Prostate gland (tissue), 2 donors: ENCODE results near the gene ZBTB7C. TPM values are rescaled to one million over a fixed set of nuclear protein-coding genes. Genes with fewer than 3 reads are reported as not detected.

Source experiments
- DNase-seq: peaks from one replicate; pipeline ENCODE4 v3.0.0-alpha.2; 2019; ENCODE audit warnings: low spot score
- H3K27ac ChIP-seq, 2 donors: fragments of 200-600 bp; sonication (generic); 2 replicates each; pipeline ENCODE4 v1.5.1; 2017 to 2019
- H3K27me3 ChIP-seq: fragments of 200-600 bp; sonication (generic); replicated peaks from 2 replicates; pipeline ENCODE4 v1.5.1; 2019; ENCODE audit not compliant: insufficient read depth
- H3K36me3 ChIP-seq, 2 donors: fragments of 200-600 bp; sonication (generic); 1 replicate in 1 of 2; 2 replicates in 1 of 2; pipeline versions ENCODE4 v1.5.1 to v1.8.1; 2017 to 2019
- H3K4me1 ChIP-seq: fragments of 200-600 bp; sonication (generic); replicated peaks from 2 replicates; pipeline ENCODE4 v1.5.1; 2019
- H3K4me3 ChIP-seq, 2 donors: fragments of 200-600 bp; sonication (generic); 2 replicates each; pipeline ENCODE4 v1.5.1; 2017 to 2019
- H3K9me3 ChIP-seq: fragments of 200-600 bp; sonication (generic); 2 replicates; pipeline ENCODE4 v1.5.1; 2017
- CTCF ChIP-seq, 4 experiments: fragments of 200-600 bp in 2 of 4; fragments of 450-650 bp in 2 of 4; sonication (generic) in 2 of 4; IDR thresholded peaks; 1 replicate in 3 of 4; 2 replicates in 1 of 4; pipeline ENCODE4 v1.5.1; 2016 to 2019; ENCODE audit warnings: antibody characterized with exemption in 4 of 4, mild to moderate bottlenecking in 2 of 4, moderate library complexity in 2 of 4
- POLR2A ChIP-seq: fragments of 450-650 bp; IDR thresholded peaks from one replicate; pipeline ENCODE4 v1.6.1; 2016; ENCODE audit warnings: antibody characterized with exemption, mild to moderate bottlenecking
- POLR2AphosphoS5 ChIP-seq: sonication (generic); formaldehyde crosslinking; IDR thresholded peaks from one replicate; pipeline ENCODE4 v1.6.1; 2017; ENCODE audit warnings: antibody characterized with exemption
- WGBS: methylation state at CpG from one replicate; pipeline ENCODE4 v1.1.5; 2018; 5-methylcytosine and 5-hydroxymethylcytosine counted together
- intact Hi-C: fragments of 100-400 bp; cut with DNase I; formaldehyde crosslinking; loops from one replicate; pipeline ENCODE4 v1.14.2; 2022
- total RNA-seq, 2 donors: library from RNA; depleted of rRNA; stranded (reverse); fragments of >200 nt; gene quantifications; one replicate each; pipeline ENCODE4 v1.1.0, GENCODE V29; 2016

ZBTB7C gene
- total RNA-seq, 2 donors from 2014 or later: 14.7 to 48.9 TPM

- peak overlapping the region; percentile 30 to 73 for H3K27ac ChIP-seq
- H3K9me3 ChIP-seq: no peaks in the 10 kb centered on the region
- 48% methylated on average over 15 of the region's 15 CpGs for WGBS
- TF ChIP-seq POLR2A: no peak
- TF ChIP-seq POLR2AphosphoS5: peak; percentile 24
- H3K36me3 ChIP-seq: no peaks in the 10 kb centered on the region
- H3K4me1 ChIP-seq: no peaks in the 10 kb centered on the region
- H3K4me3 ChIP-seq: no peak overlapping the region
- DNase-seq: peak; percentile 80
- intact Hi-C loops: no loop called here
- H3K27me3 ChIP-seq: no peaks in the 10 kb centered on the region
Measured at GRCh38 chr18:48073211-48073930, 335.8 kb downstream of the ZBTB7C start.

GRCh38 chr18:48072428-48073204 lies 336.6 kb downstream of the ZBTB7C start:
- intact Hi-C loops: no loop called here
- Histone ChIP-seq H3K9me3 (no peaks in the 10 kb centered on the region), H3K4me3 (no peak overlapping the region), H3K36me3 (no peaks in the 10 kb centered on the region), H3K27ac (peak overlapping the region; percentile 30 to 73), H3K27me3 (no peaks in the 10 kb centered on the region), H3K4me1 (no peaks in the 10 kb centered on the region)
- TF ChIP-seq POLR2A (no peak), CTCF (IDR thresholded peaks at IDR 0.05) (no peak), POLR2AphosphoS5 (no peak)
- WGBS: 31% methylated on average over 18 of the region's 18 CpGs
- peak; percentile 55 for DNase-seq

GRCh38 chr18:48068916-48069445 lies 340.2 kb downstream of the ZBTB7C start:
- DNase-seq: no peak
- TF ChIP-seq CTCF (IDR thresholded peaks at IDR 0.05): no peak
- no peak for TF ChIP-seq POLR2AphosphoS5
- TF ChIP-seq POLR2A: no peak
- H3K27me3 ChIP-seq: no peaks in the 10 kb centered on the region
- intact Hi-C loops: no loop called here
- H3K36me3 ChIP-seq: no peaks in the 10 kb centered on the region
- H3K4me1 ChIP-seq: no peaks in the 10 kb centered on the region
- H3K9me3 ChIP-seq: no peaks in the 10 kb centered on the region
- no peak overlapping the region for H3K27ac ChIP-seq
- WGBS: 98% methylated on average over 11 of the region's 11 CpGs
- H3K4me3 ChIP-seq: no peak overlapping the region

- H3K4me1 ChIP-seq: no peaks in the 10 kb centered on the region
- 34% methylated on average over 4 of the region's 4 CpGs for WGBS
Measured at GRCh38 chr18:48066225-48066652, 342.9 kb downstream of the ZBTB7C start.

More at GRCh38 chr18:48066225-48066652, 342.9 kb downstream of the ZBTB7C start:
- Histone ChIP-seq H3K9me3 (no peaks in the 10 kb centered on the region), H3K36me3 (no peaks in the 10 kb centered on the region), H3K27ac (no peak overlapping the region), H3K4me3 (no peak overlapping the region), H3K27me3 (no peaks in the 10 kb centered on the region)
- DNase-seq: no peak
- intact Hi-C loops: no loop called here
- TF ChIP-seq POLR2A (no peak), CTCF (IDR thresholded peaks at IDR 0.05) (no peak), POLR2AphosphoS5 (no peak)
